T-cell (primary cell): ENCODE results near the gene RTKN2. TPM values are rescaled to one million over a fixed set of nuclear protein-coding genes. Genes with fewer than 3 reads are reported as not detected.

Experiments used
- ATAC-seq, 4 experiments: fragments of 200-7000 bp in 3 of 4; fragments of 150-1000 bp in 1 of 4; cut with Tn5 transposase; replicated peaks in 1 of 4; 1 replicate in 3 of 4; 2 replicates in 1 of 4; pipeline ENCODE4 v1.10.0; 2021; ENCODE audit warnings: moderate library complexity in 3 of 4, mild to moderate bottlenecking in 2 of 4, moderate number of reproducible peaks in 1 of 4
- CTCF ChIA-PET, 2 donors: fragments of 300-600 bp; sonication (Branson Sonifier 250); formaldehyde crosslinking; loops; one replicate each; lab custom pipeline; 2022; ENCODE audit warnings: antibody characterized with exemption in 2 of 2; lab: Charles Lee
- POLR2A ChIA-PET, 2 donors: fragments of 300-600 bp; sonication (Branson Sonifier 250); formaldehyde crosslinking; loops; one replicate each; lab custom pipeline; 2022; ENCODE audit warnings: antibody characterized with exemption in 2 of 2; lab: Charles Lee
- DNase-seq, 35 experiments: peaks; one replicate each; pipeline versions ENCODE4 v3.0.0 to v3.0.0-alpha.2; 2013 to 2023
- H3K27ac ChIP-seq: one replicate; pipeline ENCODE4 v1.5.1; 2013; ENCODE audit warnings: low read length
- H3K27me3 ChIP-seq, 2 experiments: replicated peaks in 1 of 2; 1 replicate in 1 of 2; 2 replicates in 1 of 2; pipeline versions ENCODE4 v1.6.1 to v1.7.0; 2013; ENCODE audit warnings: low read length in 1 of 2, mixed read lengths in 1 of 2; ENCODE audit not compliant: control insufficient read depth in 2 of 2, insufficient read depth in 2 of 2; ENCODE audit errors: extremely low read depth in 1 of 2
- H3K36me3 ChIP-seq, 2 donors: 1 replicate in 1 of 2; 2 replicates in 1 of 2; pipeline versions ENCODE4 v1.6.1 to v1.7.0; 2013; ENCODE audit warnings: low read length in 1 of 2; ENCODE audit not compliant: control insufficient read depth in 2 of 2, insufficient read depth in 1 of 2; ENCODE audit errors: extremely low read depth in 1 of 2
- H3K4me1 ChIP-seq, 2 experiments: 1 replicate in 1 of 2; 2 replicates in 1 of 2; pipeline versions ENCODE4 v1.6.1 to v1.7.0; 2013; ENCODE audit warnings: low read length in 2 of 2, mixed read lengths in 1 of 2; ENCODE audit not compliant: insufficient read depth in 2 of 2, control insufficient read depth in 1 of 2; ENCODE audit errors: extremely low read depth in 1 of 2
- H3K4me3 ChIP-seq, 2 donors: 1 replicate in 1 of 2; 2 replicates in 1 of 2; pipeline versions ENCODE4 v1.5.1 to v1.7.0; 2013; ENCODE audit warnings: mild to moderate bottlenecking in 2 of 2, low read length in 1 of 2, moderate library complexity in 1 of 2; ENCODE audit not compliant: control insufficient read depth in 1 of 2; ENCODE audit errors: extremely low read depth in 1 of 2
- H3K9me3 ChIP-seq: 2 replicates; pipeline ENCODE4 v1.7.0; 2013
- H3K27ac Mint-ChIP-seq, 2 donors: one replicate each; pipeline ENCODE4 v1.8.0; 2020 to 2021; ENCODE audit warnings: mild to moderate bottlenecking in 2 of 2, mixed read lengths in 2 of 2
- H3K27me3 Mint-ChIP-seq, 2 donors: one replicate each; pipeline ENCODE4 v1.8.0; 2021 to 2022; ENCODE audit warnings: mixed read lengths in 2 of 2
- H3K36me3 Mint-ChIP-seq: one replicate; pipeline ENCODE4 v1.8.0; 2021; ENCODE audit warnings: mixed read lengths
- H3K4me1 Mint-ChIP-seq, 3 donors: one replicate each; pipeline ENCODE4 v1.8.0; 2020 to 2022; ENCODE audit warnings: mixed read lengths in 3 of 3, mild to moderate bottlenecking in 1 of 3
- H3K4me3 Mint-ChIP-seq, 3 donors: one replicate each; pipeline ENCODE4 v1.8.0; 2020 to 2022; ENCODE audit warnings: mild to moderate bottlenecking in 3 of 3, mixed read lengths in 3 of 3, moderate library complexity in 3 of 3
- H3K9me3 Mint-ChIP-seq, 3 donors: one replicate each; pipeline ENCODE4 v1.8.0; 2020 to 2022; ENCODE audit warnings: mixed read lengths in 3 of 3
- WGBS: methylation state at CpG from one replicate; pipeline ENCODE4 v1.1.5; 2013; ENCODE audit warnings: missing lambda C conversion rate; ENCODE audit not compliant: insufficient coverage; 5-methylcytosine and 5-hydroxymethylcytosine counted together
- total RNA-seq, 35 experiments: library from RNA in 6 of 35; stranded (reverse) in 6 of 35; fragments of 120-200 nt in 1 of 35; gene quantifications; one replicate each; pipeline versions ENCODE4 v1.2.1 to v1.2.4 and lab custom pipeline; 2013 to 2026

Gene RTKN2
- total RNA-seq, 5 donors from 2014 or later (not counting 1 experiment from before 2014, with no cell fraction given): 9.0 to 15.5 (median 12.4) TPM

- Mint-ChIP-seq H3K27me3 (no peaks in the 10 kb centered on the region), H3K36me3 (no peaks in the 10 kb centered on the region), H3K4me3 (no peak overlapping the region), H3K9me3 (no peaks in the 10 kb centered on the region), H3K27ac (peak overlapping the region in 1 of 2 donors; percentile 28), H3K4me1 (peaks cover 0 to 6% (median 3%) of the 10 kb centered on the region in 3 donors)
- H3K27me3 ChIP-seq: no peaks in the 10 kb centered on the region
- H3K4me1 ChIP-seq: peaks cover 0 to 6% of the 10 kb centered on the region in 2 experiments
- H3K4me3 ChIP-seq: no peak overlapping the region
- CTCF ChIA-PET: interaction anchor here in 1 of 2 donors (0.7 kb wide), 1 partner anchor 26 kb away, joined by 5 read pairs; no protein-coding TSS in a partner anchor
- H3K27ac ChIP-seq: no peak overlapping the region
- POLR2A ChIA-PET: interaction anchor here (0.5 to 1.0 kb wide), 4 partner anchors 11 to 705 kb away, joined by 3 to 6 read pairs (median 4); no protein-coding TSS in a partner anchor
- no CpG with 5 or more reads among the region's 3 CpGs for WGBS
- DNase-seq (no peak), ATAC-seq (no peak)
- H3K36me3 ChIP-seq: no peaks in the 10 kb centered on the region
- no peaks in the 10 kb centered on the region for H3K9me3 ChIP-seq
Observed at GRCh38 chr10:62214364-62214874, 54.2 kb downstream of the RTKN2 start.

- DNase-seq: no peak
- Histone ChIP-seq H3K36me3 (no peaks in the 10 kb centered on the region), H3K27me3 (no peaks in the 10 kb centered on the region), H3K4me1 (no peaks in the 10 kb centered on the region), H3K9me3 (no peaks in the 10 kb centered on the region), H3K27ac (no peak overlapping the region), H3K4me3 (no peak overlapping the region)
- no peak for ATAC-seq
- ChIA-PET CTCF (no interaction called here), POLR2A (interaction anchor here in 1 of 2 donors (0.6 kb wide), 1 partner anchor 25 kb away, joined by 3 read pairs; no protein-coding TSS in a partner anchor)
- H3K27me3 Mint-ChIP-seq: no peaks in the 10 kb centered on the region
- no peak overlapping the region for H3K4me3 Mint-ChIP-seq
- H3K9me3 Mint-ChIP-seq: no peaks in the 10 kb centered on the region
- peaks cover 6 to 11% (median 8%) of the 10 kb centered on the region in 3 donors for H3K4me1 Mint-ChIP-seq
- no peak overlapping the region for H3K27ac Mint-ChIP-seq
- no CpG with 5 or more reads among the region's 2 CpGs for WGBS
- H3K36me3 Mint-ChIP-seq: no peaks in the 10 kb centered on the region
Observed at GRCh38 chr10:62205750-62206399, 62.8 kb downstream of the RTKN2 start.

GRCh38 chr10:62199584-62199983 lies 69.1 kb downstream of the RTKN2 start:
- Histone ChIP-seq H3K9me3 (no peaks in the 10 kb centered on the region), H3K27ac (no peak overlapping the region), H3K4me3 (no peak overlapping the region), H3K4me1 (peaks cover 0 to 11% of the 10 kb centered on the region in 2 experiments), H3K27me3 (no peaks in the 10 kb centered on the region), H3K36me3 (no peaks in the 10 kb centered on the region)
- CTCF ChIA-PET: interaction anchor here in 1 of 2 donors (0.9 to 1.4 kb wide), 2 partner anchors 14 to 149 kb away, joined by 3 to 4 read pairs; no protein-coding TSS in a partner anchor
- DNase-seq (peak in 1 of 35 experiments; percentile 56), ATAC-seq (peak; percentile 63 to 83 (median 80))
- peaks cover 21 to 31% (median 27%) of the 10 kb centered on the region in 3 donors for H3K4me1 Mint-ChIP-seq
- POLR2A ChIA-PET: no interaction called here
- H3K36me3 Mint-ChIP-seq: no peaks in the 10 kb centered on the region
- no peaks in the 10 kb centered on the region for H3K27me3 Mint-ChIP-seq
- no CpG with 5 or more reads among the region's 1 CpG for WGBS
- no peak overlapping the region for H3K27ac Mint-ChIP-seq
- no peaks in the 10 kb centered on the region for H3K9me3 Mint-ChIP-seq
- H3K4me3 Mint-ChIP-seq: no peak overlapping the region

- ATAC-seq: no peak
- Mint-ChIP-seq H3K36me3 (no peaks in the 10 kb centered on the region), H3K27ac (peak overlapping the region in 1 of 2 donors; percentile 46), H3K9me3 (no peaks in the 10 kb centered on the region), H3K4me1 (peaks cover 16 to 26% (median 24%) of the 10 kb centered on the region in 3 donors), H3K4me3 (no peak overlapping the region), H3K27me3 (no peaks in the 10 kb centered on the region)
- ChIA-PET POLR2A (interaction anchor here in 1 of 2 donors (1.1 kb wide), 1 partner anchor 201 kb away, joined by 4 read pairs; no protein-coding TSS in a partner anchor), CTCF (interaction anchor here in 1 of 2 donors (1.5 kb wide), 1 partner anchor 446 kb away, joined by 3 read pairs; no protein-coding TSS in a partner anchor)
- DNase-seq: no peak
- Histone ChIP-seq H3K27me3 (no peaks in the 10 kb centered on the region), H3K27ac (no peak overlapping the region), H3K9me3 (no peaks in the 10 kb centered on the region), H3K4me3 (no peak overlapping the region), H3K4me1 (peaks cover 0 to 11% of the 10 kb centered on the region in 2 experiments), H3K36me3 (no peaks in the 10 kb centered on the region)
Observed at GRCh38 chr10:62196528-62196927, 72.1 kb downstream of the RTKN2 start.

- CTCF ChIA-PET: interaction anchor here in 1 of 2 donors (0.6 to 1.5 kb wide), 3 partner anchors 11 to 445 kb away, joined by 3 to 4 read pairs (median 3); no protein-coding TSS in a partner anchor
- DNase-seq (no peak), ATAC-seq (no peak)
- no peaks in the 10 kb centered on the region for H3K36me3 Mint-ChIP-seq
- H3K4me3 Mint-ChIP-seq: peak overlapping the region in 1 of 3 donors; percentile 11
- H3K27me3 ChIP-seq: no peaks in the 10 kb centered on the region
- POLR2A ChIA-PET: interaction anchor here in 1 of 2 donors (1.1 kb wide), 1 partner anchor 200 kb away, joined by 4 read pairs; no protein-coding TSS in a partner anchor
- H3K27ac ChIP-seq: no peak overlapping the region
- H3K4me1 Mint-ChIP-seq: peaks cover 16 to 23% (median 22%) of the 10 kb centered on the region in 3 donors
- H3K4me1 ChIP-seq: peaks cover 0 to 11% of the 10 kb centered on the region in 2 experiments
- no peaks in the 10 kb centered on the region for H3K9me3 Mint-ChIP-seq
- no peaks in the 10 kb centered on the region for H3K36me3 ChIP-seq
- WGBS: no CpG with 5 or more reads among the region's 1 CpG
- H3K9me3 ChIP-seq: no peaks in the 10 kb centered on the region
- no peaks in the 10 kb centered on the region for H3K27me3 Mint-ChIP-seq
- no peak overlapping the region for H3K4me3 ChIP-seq
- no peak overlapping the region for H3K27ac Mint-ChIP-seq
Observed at GRCh38 chr10:62195675-62195926, 73.0 kb downstream of the RTKN2 start.

- H3K27ac Mint-ChIP-seq: peak overlapping the region; percentile 31 to 57
- no peak for DNase-seq
- H3K27ac ChIP-seq: no peak overlapping the region
- no peaks in the 10 kb centered on the region for H3K27me3 ChIP-seq
- no peaks in the 10 kb centered on the region for H3K36me3 Mint-ChIP-seq
- H3K36me3 ChIP-seq: no peaks in the 10 kb centered on the region
- H3K27me3 Mint-ChIP-seq: no peaks in the 10 kb centered on the region
- no CpG with 5 or more reads among the region's 3 CpGs for WGBS
- peaks cover 0 to 11% of the 10 kb centered on the region in 2 experiments for H3K4me1 ChIP-seq
- ChIA-PET CTCF (interaction anchor here (0.6 to 1.5 kb wide), 6 partner anchors 10 to 444 kb away, joined by 3 to 10 read pairs (median 4); no protein-coding TSS in a partner anchor), POLR2A (interaction anchor here (0.7 to 1.1 kb wide), 2 partner anchors 85 to 200 kb away, joined by 3 to 4 read pairs; no protein-coding TSS in a partner anchor)
- no peak for ATAC-seq
- no peaks in the 10 kb centered on the region for H3K9me3 ChIP-seq
- H3K4me3 Mint-ChIP-seq: peak overlapping the region in 1 of 3 donors; percentile 11
- peaks cover 16 to 23% (median 22%) of the 10 kb centered on the region in 3 donors for H3K4me1 Mint-ChIP-seq
- no peaks in the 10 kb centered on the region for H3K9me3 Mint-ChIP-seq
- no peak overlapping the region for H3K4me3 ChIP-seq
Observed at GRCh38 chr10:62194924-62195674, 73.5 kb downstream of the RTKN2 start.
